PC-3 (cell line): ENCODE data around the gene ZIC2. TPM values are rescaled to one million over a fixed set of nuclear protein-coding genes. Genes with fewer than 3 reads are reported as not detected.

Experiments
- ATAC-seq: fragments of 200-7000 bp; cut with Tn5 transposase; 2 replicates; pipeline ENCODE4 v1.9.1; 2020; ENCODE audit warnings: mild to moderate bottlenecking, moderate library complexity
- BruUV-seq: library from RNA; stranded (reverse); fragments of 400-500 nt; replicated peaks from 2 replicates; lab custom pipeline; 2021; lab: Mats Ljungman, UMichigan
- CTCF ChIA-PET: fragments of 300-600 bp; sonication (Branson Sonifier 250); formaldehyde crosslinking; loops from one replicate; lab custom pipeline; 2022; ENCODE audit warnings: antibody characterized with exemption; lab: Charles Lee
- POLR2A ChIA-PET: fragments of 300-600 bp; sonication (Branson Sonifier 250); formaldehyde crosslinking; loops from one replicate; lab custom pipeline; 2022; ENCODE audit warnings: antibody characterized with exemption; ENCODE audit not compliant: unreplicated experiment; lab: Charles Lee
- DNase-seq: peaks from one replicate; pipeline ENCODE4 v3.0.0-alpha.2; 2015
- H2AFZ ChIP-seq: fragments of 300-600 bp; sonication (generic); 2 replicates; pipeline ENCODE4 v1.6.0; 2016; ENCODE audit warnings: antibody characterized with exemption, low read length
- H3F3A ChIP-seq: fragments of 300-600 bp; sonication (generic); one replicate; pipeline ENCODE4 v1.6.0; 2017; ENCODE audit warnings: antibody characterized with exemption, low read length, control low read depth, mild to moderate bottlenecking; ENCODE audit not compliant: unreplicated experiment
- H3K27ac ChIP-seq: fragments of 300-600 bp; sonication (generic); 2 replicates; pipeline ENCODE4 v1.5.1; 2016; ENCODE audit warnings: mild to moderate bottlenecking, low read length
- H3K27me3 ChIP-seq: fragments of 300-600 bp; sonication (generic); 2 replicates; pipeline ENCODE4 v1.6.1; 2016; ENCODE audit warnings: low read length, mixed read lengths
- H3K36me3 ChIP-seq: fragments of 300-600 bp; sonication (generic); 2 replicates; pipeline ENCODE4 v1.6.1; 2016; ENCODE audit warnings: low read depth, mixed run types, low read length, mixed read lengths
- H3K4me1 ChIP-seq: fragments of 300-600 bp; sonication (generic); 2 replicates; pipeline ENCODE4 v1.5.1; 2016; ENCODE audit warnings: low read length; ENCODE audit not compliant: insufficient read depth
- H3K4me2 ChIP-seq: fragments of 300-600 bp; sonication (generic); 2 replicates; pipeline ENCODE4 v1.6.0; 2016; ENCODE audit warnings: low read length
- H3K4me3 ChIP-seq: fragments of 300-600 bp; sonication (generic); 2 replicates; pipeline ENCODE4 v1.5.1; 2016; ENCODE audit warnings: mild to moderate bottlenecking, low read length, mixed read lengths
- H3K79me2 ChIP-seq: fragments of 300-600 bp; sonication (generic); 2 replicates; pipeline ENCODE4 v1.6.1; 2017; ENCODE audit warnings: low read length, mixed read lengths
- H3K9ac ChIP-seq: fragments of 300-600 bp; sonication (generic); 2 replicates; pipeline ENCODE4 v1.6.0; 2016; ENCODE audit warnings: mild to moderate bottlenecking, low read length
- H3K9me2 ChIP-seq: fragments of 300-600 bp; sonication (generic); replicated peaks from 2 replicates; pipeline ENCODE4 v1.6.1; 2016; ENCODE audit warnings: mixed run types, low read length, mixed read lengths
- H3K9me3 ChIP-seq: fragments of 300-600 bp; sonication (generic); 2 replicates; pipeline ENCODE4 v1.6.1; 2016; ENCODE audit warnings: low read length, mixed read lengths
- H4K20me1 ChIP-seq: fragments of 300-600 bp; sonication (generic); 2 replicates; pipeline ENCODE4 v1.6.1; 2016; ENCODE audit warnings: low read length, mixed read lengths
- CTCF ChIP-seq: fragments of 300-600 bp; sonication (generic); conservative IDR thresholded peaks from 2 replicates; pipeline ENCODE4 v1.5.1; 2017; ENCODE audit warnings: antibody characterized with exemption, low read depth, mild to moderate bottlenecking, low read length
- EZH2 ChIP-seq: fragments of 300-600 bp; sonication (generic); IDR thresholded peaks from one replicate; pipeline ENCODE4 v1.6.1; 2017; ENCODE audit warnings: antibody characterized with exemption, mild to moderate bottlenecking, low read length; ENCODE audit not compliant: unreplicated experiment
- EZH2phosphoT487 ChIP-seq: fragments of 300-600 bp; sonication (generic); IDR thresholded peaks from 2 replicates; pipeline ENCODE4 v1.6.1; 2018; ENCODE audit warnings: mild to moderate bottlenecking, antibody characterized with exemption, low read length, borderline replicate concordance
- intact Hi-C: fragments of 100-400 bp; cut with micrococcal nuclease; formaldehyde crosslinking; loops from 2 replicates; pipeline ENCODE4 v1.9.0; 2023
- total RNA-seq: library from RNA; depleted of rRNA; stranded (reverse); fragments of >200 nt; gene quantifications from 2 replicates; pipeline ENCODE4 v1.2.3, GENCODE V29; 2014

Gene ZIC2
- total RNA-seq, 1 experiment from 2014 or later, result not detected

- TF ChIP-seq EZH2, result no peak
- no peak for TF ChIP-seq CTCF
- no peak for TF ChIP-seq EZH2phosphoT487
- DNase-seq (no peak), ATAC-seq (no peak)
- Histone ChIP-seq H3F3A (no peaks in the 10 kb centered on the region), H3K9me3 (no peaks in the 10 kb centered on the region), H2AFZ (no peak overlapping the region), H3K79me2 (no peaks in the 10 kb centered on the region), H3K27ac (no peak overlapping the region), H3K4me1 (no peaks in the 10 kb centered on the region), H3K27me3 (peaks cover 72% of the 10 kb centered on the region), H3K4me2 (no peak overlapping the region), H3K4me3 (no peak overlapping the region), H4K20me1 (no peaks in the 10 kb centered on the region), H3K9ac (no peak overlapping the region), H3K36me3 (no peaks in the 10 kb centered on the region), H3K9me2 (no peaks in the 10 kb centered on the region)
- ChIA-PET CTCF (no interaction called here), POLR2A (no interaction called here)
- BruUV-seq, result no TSS peak
- intact Hi-C loops, result no loop called here
Observed at GRCh38 chr13:99963816-99964339, 17.7 kb upstream of the ZIC2 start.

- Histone ChIP-seq H3K27me3 (peaks cover 67% of the 10 kb centered on the region), H2AFZ (no peak overlapping the region), H3F3A (no peaks in the 10 kb centered on the region), H3K4me1 (no peaks in the 10 kb centered on the region), H3K9ac (no peak overlapping the region), H3K9me3 (no peaks in the 10 kb centered on the region), H3K79me2 (no peaks in the 10 kb centered on the region), H4K20me1 (no peaks in the 10 kb centered on the region), H3K4me2 (no peak overlapping the region), H3K9me2 (no peaks in the 10 kb centered on the region), H3K36me3 (no peaks in the 10 kb centered on the region), H3K4me3 (no peak overlapping the region), H3K27ac (no peak overlapping the region)
- intact Hi-C loops, result no loop called here
- BruUV-seq, result no TSS peak
- CTCF ChIA-PET, result no interaction called here
- ATAC-seq, result no peak
- DNase-seq, result no peak
- TF ChIP-seq EZH2phosphoT487, result no peak
- no peak for TF ChIP-seq CTCF
- no peak for TF ChIP-seq EZH2
- POLR2A ChIA-PET, result no interaction called here
Observed at GRCh38 chr13:99965329-99966000, 16.1 kb upstream of the ZIC2 start.
